HG02571 (cell line): Measurements from ENCODE around the gene IL11.

Experiments
- ATAC-seq: cut with Tn5 transposase; IDR thresholded peaks from one replicate; pipeline ENCODE4 v1.9.1; 2021; ENCODE audit warnings: mild to moderate bottlenecking, moderate library complexity; ENCODE audit not compliant: unreplicated experiment

The IL11 gene

GRCh38 chr19:55391702-55392615, 21.7 kb upstream of the IL11 start:
- ATAC-seq: no peak

GRCh38 chr19:55391191-55391670, 21.0 kb upstream of the IL11 start:
- ATAC-seq: no peak

GRCh38 chr19:55390461-55390880, 20.2 kb upstream of the IL11 start:
- no peak for ATAC-seq

- no peak for ATAC-seq
These were observed 19.4 kb upstream of the IL11 start for GRCh38 chr19:55389386-55390317.

- ATAC-seq: no peak
These were observed 17.7 kb upstream of the IL11 start for GRCh38 chr19:55387736-55388497.

GRCh38 chr19:55386493-55386971, 16.3 kb upstream of the IL11 start:
- ATAC-seq: no peak

GRCh38 chr19:55385724-55386492, 15.6 kb upstream of the IL11 start, which contains the start of gene RPL28:
RPL28 (plus strand) TSS chr19:55385932; CDS start chr19:55386358, 426 bp downstream.
- ATAC-seq: peak; percentile 67

- ATAC-seq: peak; percentile 42
These were observed 14.9 kb upstream of the IL11 start for GRCh38 chr19:55384920-55385723.

GRCh38 chr19:55384131-55384919, 14.1 kb upstream of the IL11 start, which contains the start of gene TMEM238:
TMEM238 (minus strand) TSS chr19:55384292; CDS start chr19:55384259, 33 bp downstream.
- ATAC-seq: no peak

GRCh38 chr19:55383279-55384130, 13.2 kb upstream of the IL11 start:
- no peak for ATAC-seq

- ATAC-seq: no peak
These were observed 12.3 kb upstream of the IL11 start for GRCh38 chr19:55382522-55383054.

- ATAC-seq: no peak
These were observed 11.8 kb upstream of the IL11 start for GRCh38 chr19:55382013-55382412.

GRCh38 chr19:55379174-55379573, 8.9 kb upstream of the IL11 start:
- no peak for ATAC-seq

- ATAC-seq: no peak
These were observed 7.3 kb upstream of the IL11 start for GRCh38 chr19:55377356-55378131.

GRCh38 chr19:55376241-55376933, 6.1 kb upstream of the IL11 start, which contains the start of gene TMEM190:
TMEM190 (plus strand) TSS chr19:55376826; CDS start chr19:55376854, 28 bp downstream.
- ATAC-seq: no peak
